ENCODE measurements around the gene NFATC4.
"Not testable (repeated sequence)": the region's sequence is repeated elsewhere in the genome, so short reads cannot be mapped to it uniquely, and the experiment has no call there.

Gene NFATC4

GRCh38 chr14:24381363-24382063 lies 13.5 kb downstream of the NFATC4 start:
- Histone ChIP-seq H3K4me3 (ENCODE audit: low read length) (no peak overlapping the region), H3K4me1 (ENCODE audit: insufficient read depth, low read length) (peaks cover 11% of the 10 kb centered on the region), H3K27me3 (ENCODE audit: insufficient read depth, low read length) (no peaks in the 10 kb centered on the region), H3K9ac (ENCODE audit: low read depth, low read length) (no peak overlapping the region), H3K27ac (ENCODE audit: low read length) (no peak overlapping the region), H3K36me3 (ENCODE audit: insufficient read depth, low read depth, low read length) (no peaks in the 10 kb centered on the region), H3K9me3 (ENCODE audit: insufficient read depth, low read depth, low read length) (no peaks in the 10 kb centered on the region)

DNA sequence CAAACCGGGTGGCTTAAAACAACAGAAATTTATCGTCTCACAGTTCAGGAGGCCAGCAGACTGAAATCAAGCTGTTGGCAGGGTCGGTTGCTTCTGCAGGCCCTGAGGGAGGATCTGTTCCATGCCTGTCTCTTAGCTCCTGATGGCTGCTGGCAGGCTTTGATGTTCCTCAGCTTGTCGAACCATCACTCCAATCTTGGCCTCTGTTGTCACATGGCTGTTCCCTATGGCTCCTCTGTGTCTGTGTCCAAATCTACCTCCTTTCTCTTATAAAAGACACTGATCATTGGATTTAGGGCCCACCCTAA lies 14.0 kb downstream of the NFATC4 start:
- H3K9me3 ChIP-seq (ENCODE audit: insufficient read depth, low read depth, low read length), result no peaks in the 10 kb centered on the region
- no peak overlapping the region for H3K4me3 ChIP-seq (ENCODE audit: low read length)
- H3K9ac ChIP-seq (ENCODE audit: low read depth, low read length), result no peak overlapping the region
- H3K27ac ChIP-seq (ENCODE audit: low read length), result no peak overlapping the region
- H3K27me3 ChIP-seq (ENCODE audit: insufficient read depth, low read length), result no peaks in the 10 kb centered on the region
- H3K4me1 ChIP-seq (ENCODE audit: insufficient read depth, low read length), result peaks cover 7% of the 10 kb centered on the region
- no peaks in the 10 kb centered on the region for H3K36me3 ChIP-seq (ENCODE audit: insufficient read depth, low read depth, low read length)

GRCh38 chr14:24384169-24384568 lies 16.2 kb downstream of the NFATC4 start:
- no peak overlapping the region for H3K27ac ChIP-seq (ENCODE audit: low read length)
- no peaks in the 10 kb centered on the region for H3K36me3 ChIP-seq (ENCODE audit: insufficient read depth, low read depth, low read length)
- peaks cover 5% of the 10 kb centered on the region; the same call in 1 of the 2 replicates for H3K4me1 ChIP-seq (ENCODE audit: insufficient read depth, low read length)
- H3K4me3 ChIP-seq (ENCODE audit: low read length), result no peak overlapping the region
- H3K9ac ChIP-seq (ENCODE audit: low read depth, low read length), result no peak overlapping the region
- H3K9me3 ChIP-seq (ENCODE audit: insufficient read depth, low read depth, low read length), result no peaks in the 10 kb centered on the region
- H3K27me3 ChIP-seq (ENCODE audit: insufficient read depth, low read length), result no peaks in the 10 kb centered on the region

DNA sequence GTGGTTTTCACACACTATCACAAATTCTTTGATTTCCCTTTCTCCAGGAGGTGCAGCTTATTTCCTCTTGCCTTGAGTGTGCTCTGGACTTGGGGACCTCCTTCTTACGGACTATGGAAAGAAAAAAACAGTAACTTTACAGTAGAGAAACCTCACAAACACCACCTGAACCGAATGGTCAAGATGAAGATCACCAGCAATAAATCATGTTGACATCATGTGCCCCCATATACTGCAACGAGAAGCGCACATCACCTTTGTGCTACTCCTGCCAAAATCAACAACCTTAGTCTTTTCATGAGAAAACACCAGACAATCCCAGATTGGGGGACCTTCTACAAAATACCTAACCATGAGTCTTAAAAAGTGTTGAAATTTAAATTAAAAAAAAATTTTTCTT lies 17.5 kb downstream of the NFATC4 start:
- no peak overlapping the region for H3K4me3 ChIP-seq (ENCODE audit: low read length)
- H3K27me3 ChIP-seq (ENCODE audit: insufficient read depth, low read length), result no peaks in the 10 kb centered on the region

DNA sequence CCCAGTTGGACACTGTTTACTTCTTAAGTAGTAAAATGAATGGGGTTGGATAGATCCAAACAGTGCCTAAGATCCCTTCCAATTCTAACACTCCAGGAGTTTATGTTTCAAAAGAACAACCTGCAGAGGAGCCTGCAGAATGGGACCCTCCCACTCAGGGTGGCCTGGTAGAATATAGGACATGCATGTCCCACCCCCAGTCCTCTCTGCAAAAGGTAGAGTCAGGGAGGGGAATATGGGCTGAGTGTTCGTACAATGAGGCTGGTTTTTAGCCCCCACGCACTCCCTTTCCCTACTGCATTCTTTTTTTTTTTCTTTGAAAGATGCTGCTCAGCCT lies 19.0 kb downstream of the NFATC4 start:
- Histone ChIP-seq H3K9ac (ENCODE audit: low read depth, low read length) (no peak overlapping the region), H3K27ac (ENCODE audit: low read length) (no peak overlapping the region), H3K9me3 (ENCODE audit: insufficient read depth, low read depth, low read length) (no peaks in the 10 kb centered on the region), H3K4me3 (ENCODE audit: low read length) (no peak overlapping the region), H3K36me3 (ENCODE audit: insufficient read depth, low read depth, low read length) (no peaks in the 10 kb centered on the region), H3K27me3 (ENCODE audit: insufficient read depth, low read length) (no peaks in the 10 kb centered on the region), H3K4me1 (ENCODE audit: insufficient read depth, low read length) (no peaks in the 10 kb centered on the region)

More for the DNA sequence above, 17.5 kb downstream of the NFATC4 start:
- no peak overlapping the region for H3K27ac ChIP-seq (ENCODE audit: low read length)
- no peaks in the 10 kb centered on the region for H3K36me3 ChIP-seq (ENCODE audit: insufficient read depth, low read depth, low read length)
- no peak overlapping the region for H3K9ac ChIP-seq (ENCODE audit: low read depth, low read length)
- no peaks in the 10 kb centered on the region for H3K9me3 ChIP-seq (ENCODE audit: insufficient read depth, low read depth, low read length)
- peaks cover 5% of the 10 kb centered on the region; the same call in 1 of the 2 replicates for H3K4me1 ChIP-seq (ENCODE audit: insufficient read depth, low read length)

GRCh38 chr14:24387579-24387978 lies 19.6 kb downstream of the NFATC4 start:
- H3K36me3 ChIP-seq (ENCODE audit: insufficient read depth, low read depth, low read length); H3K27ac ChIP-seq (ENCODE audit: low read length); H3K4me3 ChIP-seq (ENCODE audit: low read length); H3K9me3 ChIP-seq (ENCODE audit: insufficient read depth, low read depth, low read length); H3K4me1 ChIP-seq (ENCODE audit: insufficient read depth, low read length); H3K27me3 ChIP-seq (ENCODE audit: insufficient read depth, low read length); H3K9ac ChIP-seq (ENCODE audit: low read depth, low read length): not testable (repeated sequence)

DNA sequence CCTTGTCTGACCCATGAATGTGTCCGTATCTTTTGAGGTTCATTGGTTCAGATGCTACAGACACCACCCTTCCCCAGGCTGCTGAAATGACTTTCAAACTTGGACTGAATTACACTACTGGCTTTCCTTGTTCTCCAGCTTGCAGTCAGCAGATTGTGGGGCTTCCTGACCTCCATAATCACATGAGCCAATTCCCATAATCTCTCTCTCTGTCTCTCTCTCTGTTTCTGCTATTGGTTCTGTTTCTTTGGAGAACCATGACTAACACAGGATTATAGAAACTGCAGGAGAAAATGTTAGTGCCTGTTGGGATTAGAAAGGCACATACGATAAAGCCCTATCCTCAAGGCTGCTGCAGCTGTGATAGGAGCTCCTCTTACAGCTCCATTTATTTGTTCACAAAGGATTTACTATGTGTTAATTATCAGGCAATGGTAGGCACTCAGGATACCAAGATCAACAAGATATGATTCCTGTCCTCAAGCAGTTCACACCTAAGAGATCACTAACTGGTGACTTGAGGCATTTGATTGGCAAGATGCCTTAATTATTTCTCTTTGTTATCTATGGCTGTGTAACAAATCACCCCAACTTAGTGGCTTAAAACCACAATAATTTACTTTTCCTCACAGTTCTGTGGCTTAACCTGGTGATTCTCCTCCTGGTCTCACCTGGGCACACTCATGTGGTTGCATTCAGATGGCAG lies 20.6 kb downstream of the NFATC4 start:
- Histone ChIP-seq H3K27ac (ENCODE audit: low read length) (no peak overlapping the region), H3K4me1 (ENCODE audit: insufficient read depth, low read length) (peaks cover 7% of the 10 kb centered on the region; the same call in 1 of the 2 replicates), H3K27me3 (ENCODE audit: insufficient read depth, low read length) (no peaks in the 10 kb centered on the region), H3K9ac (ENCODE audit: low read depth, low read length) (no peak overlapping the region), H3K9me3 (ENCODE audit: insufficient read depth, low read depth, low read length) (no peaks in the 10 kb centered on the region), H3K4me3 (ENCODE audit: low read length) (no peak overlapping the region), H3K36me3 (ENCODE audit: insufficient read depth, low read depth, low read length) (no peaks in the 10 kb centered on the region)

- H3K27me3 ChIP-seq (ENCODE audit: insufficient read depth, low read length), result no peaks in the 10 kb centered on the region
- H3K9ac ChIP-seq (ENCODE audit: low read depth, low read length), result no peak overlapping the region
- H3K9me3 ChIP-seq (ENCODE audit: insufficient read depth, low read depth, low read length), result no peaks in the 10 kb centered on the region
- H3K4me1 ChIP-seq (ENCODE audit: insufficient read depth, low read length), result peaks cover 7% of the 10 kb centered on the region; the same call in 1 of the 2 replicates
- H3K4me3 ChIP-seq (ENCODE audit: low read length), result no peak overlapping the region
- no peak overlapping the region for H3K27ac ChIP-seq (ENCODE audit: low read length)
- H3K36me3 ChIP-seq (ENCODE audit: insufficient read depth, low read depth, low read length), result no peaks in the 10 kb centered on the region
Observed at GRCh38 chr14:24389226-24389848, 21.4 kb downstream of the NFATC4 start.

DNA sequence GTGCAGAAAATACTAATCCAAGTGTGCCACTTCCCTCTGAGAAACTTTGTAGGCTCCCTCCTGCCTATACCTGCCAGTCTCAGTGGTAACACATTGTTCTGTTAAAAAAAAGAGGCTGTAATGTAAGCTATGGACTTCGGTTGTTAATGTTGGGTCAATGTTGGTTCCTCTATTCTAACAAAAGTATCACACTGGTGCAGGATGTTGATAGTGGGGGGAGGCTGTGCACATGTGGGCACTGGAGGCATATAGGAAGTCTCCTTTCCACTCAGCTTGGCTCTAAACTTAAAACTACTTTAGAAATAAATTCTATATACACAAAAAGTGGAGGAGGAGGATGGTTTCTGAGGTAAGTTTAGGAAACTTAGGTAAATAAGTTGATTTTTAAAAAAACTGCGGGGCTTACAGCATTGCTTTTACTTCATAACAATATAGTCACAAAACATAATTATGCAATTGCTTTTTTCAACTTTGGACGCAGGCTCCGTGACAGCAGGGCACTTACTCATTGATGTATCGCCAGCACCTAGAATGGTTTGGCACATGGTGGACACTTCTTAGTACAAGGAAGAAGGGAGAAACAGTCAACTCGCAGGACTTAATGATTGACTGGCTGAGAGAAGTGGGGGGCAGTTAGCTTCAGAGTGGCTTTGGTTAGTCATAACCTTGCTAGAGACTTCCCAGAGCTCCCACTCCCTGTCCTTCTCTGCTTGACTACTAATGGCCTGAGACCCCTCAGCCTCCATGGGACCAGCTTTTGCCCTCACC lies 22.9 kb downstream of the NFATC4 start:
- Histone ChIP-seq H3K9me3 (ENCODE audit: insufficient read depth, low read depth, low read length) (no peaks in the 10 kb centered on the region), H3K9ac (ENCODE audit: low read depth, low read length) (no peak overlapping the region), H3K27ac (ENCODE audit: low read length) (no peak overlapping the region), H3K36me3 (ENCODE audit: insufficient read depth, low read depth, low read length) (no peaks in the 10 kb centered on the region), H3K4me1 (ENCODE audit: insufficient read depth, low read length) (peaks cover 7% of the 10 kb centered on the region; the same call in 1 of the 2 replicates), H3K27me3 (ENCODE audit: insufficient read depth, low read length) (no peaks in the 10 kb centered on the region), H3K4me3 (ENCODE audit: low read length) (no peak overlapping the region)

DNA sequence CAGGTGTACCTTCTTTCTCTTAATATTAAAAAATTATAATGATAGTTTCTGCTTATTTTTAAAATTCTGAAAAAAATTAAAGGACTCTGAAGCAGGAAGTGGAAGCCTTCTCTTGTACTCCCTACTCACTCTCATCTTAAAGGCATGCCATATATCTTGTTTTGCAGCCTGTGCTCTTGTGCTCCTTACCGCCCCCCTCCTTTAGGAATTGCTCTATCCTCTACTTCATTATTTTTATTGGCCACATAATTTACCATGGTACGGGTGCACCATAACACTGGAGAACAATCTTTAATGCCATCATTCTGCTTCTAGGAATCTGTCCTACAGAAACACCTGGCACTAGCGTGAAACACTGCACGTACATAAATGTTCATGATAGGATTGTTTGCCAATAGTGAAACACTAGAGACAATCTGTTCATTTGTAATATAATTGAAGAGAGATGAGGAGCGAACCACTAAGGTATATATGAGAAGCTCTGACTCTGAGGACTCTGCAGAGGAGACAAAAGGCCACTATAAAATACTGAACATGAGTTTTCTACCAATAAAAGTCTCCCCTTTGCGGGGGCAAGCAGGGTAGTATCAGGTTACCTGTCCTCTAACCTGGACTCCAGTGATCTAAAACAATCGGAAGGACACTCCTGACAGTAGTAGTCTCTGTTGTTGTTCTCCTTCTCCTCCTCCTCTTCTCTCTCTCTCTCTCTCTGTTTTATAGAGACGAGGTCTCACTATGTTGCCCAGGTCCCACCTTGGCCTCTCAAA lies 24.5 kb downstream of the NFATC4 start:
- no peaks in the 10 kb centered on the region for H3K36me3 ChIP-seq (ENCODE audit: insufficient read depth, low read depth, low read length)
- no peak overlapping the region for H3K27ac ChIP-seq (ENCODE audit: low read length)
- H3K9me3 ChIP-seq (ENCODE audit: insufficient read depth, low read depth, low read length), result no peaks in the 10 kb centered on the region
- no peaks in the 10 kb centered on the region for H3K27me3 ChIP-seq (ENCODE audit: insufficient read depth, low read length)
- H3K4me3 ChIP-seq (ENCODE audit: low read length), result no peak overlapping the region
- H3K9ac ChIP-seq (ENCODE audit: low read depth, low read length), result no peak overlapping the region
- peaks cover 7% of the 10 kb centered on the region; the same call in 1 of the 2 replicates for H3K4me1 ChIP-seq (ENCODE audit: insufficient read depth, low read length)

- peaks cover under 1% of the 10 kb centered on the region; the same call in 1 of the 2 replicates for H3K27me3 ChIP-seq (ENCODE audit: insufficient read depth, low read length)
- H3K9me3 ChIP-seq (ENCODE audit: insufficient read depth, low read depth, low read length), result no peaks in the 10 kb centered on the region
- no peak overlapping the region for H3K27ac ChIP-seq (ENCODE audit: low read length)
- H3K4me3 ChIP-seq (ENCODE audit: low read length), result no peak overlapping the region
- no peaks in the 10 kb centered on the region for H3K36me3 ChIP-seq (ENCODE audit: insufficient read depth, low read depth, low read length)
- H3K4me1 ChIP-seq (ENCODE audit: insufficient read depth, low read length), result peaks cover 12% of the 10 kb centered on the region
- H3K9ac ChIP-seq (ENCODE audit: low read depth, low read length), result no peak overlapping the region
Observed at GRCh38 chr14:24394275-24394674, 26.3 kb downstream of the NFATC4 start.

All from iPS-20b (cell line).